Vagina (tissue), 2 donors: ENCODE measurements around the gene PTPRD. TPM values are rescaled to one million over a fixed set of nuclear protein-coding genes. Genes with fewer than 3 reads are reported as not detected.

ENCODE experiments used
- DNase-seq, 2 donors: peaks; one replicate each; pipeline ENCODE4 v3.0.0-alpha.2; 2017; ENCODE audit errors: extremely low spot score in 2 of 2
- H3K27ac ChIP-seq: fragments of 200-600 bp; sonication (generic); one replicate; pipeline ENCODE4 v1.5.1; 2019
- H3K27me3 ChIP-seq: fragments of 200-600 bp; sonication (generic); one replicate; pipeline ENCODE4 v1.5.1; 2019
- H3K36me3 ChIP-seq, 2 donors: fragments of 200-600 bp; sonication (generic); one replicate each; pipeline ENCODE4 v1.5.1; 2017 to 2019
- H3K4me1 ChIP-seq: fragments of 200-600 bp; sonication (generic); one replicate; pipeline ENCODE4 v1.5.1; 2019
- H3K4me3 ChIP-seq, 2 donors: fragments of 200-600 bp; sonication (generic); 1 replicate in 1 of 2; 2 replicates in 1 of 2; pipeline ENCODE4 v1.5.1; 2016 to 2019
- H3K9me3 ChIP-seq: fragments of 200-600 bp; sonication (generic); one replicate; pipeline ENCODE4 v1.5.1; 2019
- CTCF ChIP-seq, 3 experiments: fragments of 450-650 bp in 2 of 3; fragments of 200-600 bp in 1 of 3; sonication (generic) in 1 of 3; IDR thresholded peaks; one replicate each; pipeline ENCODE4 v1.5.1; 2017 to 2019; ENCODE audit warnings: antibody characterized with exemption in 3 of 3, mild to moderate bottlenecking in 2 of 3, moderate library complexity in 2 of 3
- POLR2A ChIP-seq, 2 donors: fragments of 450-650 bp; IDR thresholded peaks; one replicate each; pipeline ENCODE4 v1.6.1; 2017; ENCODE audit warnings: antibody characterized with exemption in 2 of 2, mild to moderate bottlenecking in 2 of 2, moderate library complexity in 2 of 2
- POLR2AphosphoS5 ChIP-seq, 2 donors: sonication (generic); formaldehyde crosslinking; IDR thresholded peaks; one replicate each; pipeline ENCODE4 v1.9.0; 2017; ENCODE audit warnings: antibody characterized with exemption in 2 of 2, mild to moderate bottlenecking in 2 of 2, low read depth in 1 of 2; ENCODE audit not compliant: insufficient read depth in 1 of 2
- intact Hi-C: fragments of 100-400 bp; cut with DNase I; formaldehyde crosslinking; loops from one replicate; pipeline ENCODE4 v1.15.1; 2023
- total RNA-seq: library from RNA; depleted of rRNA; stranded (reverse); fragments of >200 nt; gene quantifications from one replicate; pipeline ENCODE4 v1.2.3, GENCODE V29; 2016

Gene PTPRD
- total RNA-seq, 1 donor from 2014 or later = 10.3 TPM

GRCh38 chr9:8362250-8362649 lies 2250.6 kb downstream of the PTPRD start:
- intact Hi-C loops = no loop called here
- Histone ChIP-seq H3K9me3 (no peaks in the 10 kb centered on the region), H3K36me3 (no peaks in the 10 kb centered on the region), H3K27ac (no peak overlapping the region), H3K4me1 (no peaks in the 10 kb centered on the region), H3K27me3 (no peaks in the 10 kb centered on the region), H3K4me3 (no peak overlapping the region)
- DNase-seq = no peak
- no peak for TF ChIP-seq POLR2A (IDR thresholded peaks at IDR 0.05)
- no peak for TF ChIP-seq CTCF (IDR thresholded peaks at IDR 0.05)
- TF ChIP-seq POLR2AphosphoS5 (IDR thresholded peaks at IDR 0.05; ENCODE audit: insufficient read depth in 1 of 2, low read depth in 1 of 2) = no peak

- Histone ChIP-seq H3K36me3 (no peaks in the 10 kb centered on the region), H3K27me3 (no peaks in the 10 kb centered on the region), H3K9me3 (no peaks in the 10 kb centered on the region), H3K4me1 (no peaks in the 10 kb centered on the region), H3K27ac (no peak overlapping the region), H3K4me3 (no peak overlapping the region)
- no peak for TF ChIP-seq CTCF (IDR thresholded peaks at IDR 0.05)
- TF ChIP-seq POLR2AphosphoS5 (IDR thresholded peaks at IDR 0.05; ENCODE audit: insufficient read depth in 1 of 2, low read depth in 1 of 2) = no peak
- TF ChIP-seq POLR2A (IDR thresholded peaks at IDR 0.05) = no peak
- no peak for DNase-seq
- intact Hi-C loops = no loop called here
These were observed 2251.4 kb downstream of the PTPRD start for GRCh38 chr9:8361364-8361763.

- TF ChIP-seq POLR2A (IDR thresholded peaks at IDR 0.05) (no peak), CTCF (IDR thresholded peaks at IDR 0.05) (no peak), POLR2AphosphoS5 (IDR thresholded peaks at IDR 0.05; ENCODE audit: insufficient read depth in 1 of 2, low read depth in 1 of 2) (no peak)
- intact Hi-C loops = no loop called here
- no peaks in the 10 kb centered on the region for H3K36me3 ChIP-seq
- DNase-seq = no peak
- H3K4me3 ChIP-seq = no peak overlapping the region
- H3K4me1 ChIP-seq = no peaks in the 10 kb centered on the region
- H3K27ac ChIP-seq = no peak overlapping the region
- no peaks in the 10 kb centered on the region for H3K27me3 ChIP-seq
- no peaks in the 10 kb centered on the region for H3K9me3 ChIP-seq
These were observed 2256.4 kb downstream of the PTPRD start for GRCh38 chr9:8356406-8356805.

GRCh38 chr9:8351436-8351835 lies 2261.4 kb downstream of the PTPRD start:
- H3K4me1 ChIP-seq = no peaks in the 10 kb centered on the region
- no peaks in the 10 kb centered on the region for H3K27me3 ChIP-seq

GRCh38 chr9:8349901-8350300 lies 2262.9 kb downstream of the PTPRD start:
- Histone ChIP-seq H3K9me3 (no peaks in the 10 kb centered on the region), H3K36me3 (no peaks in the 10 kb centered on the region), H3K27ac (no peak overlapping the region), H3K4me1 (no peaks in the 10 kb centered on the region), H3K27me3 (no peaks in the 10 kb centered on the region), H3K4me3 (no peak overlapping the region)
- no peak for DNase-seq
- intact Hi-C loops = no loop called here
- TF ChIP-seq POLR2A (IDR thresholded peaks at IDR 0.05) (no peak), POLR2AphosphoS5 (IDR thresholded peaks at IDR 0.05; ENCODE audit: insufficient read depth in 1 of 2, low read depth in 1 of 2) (no peak), CTCF (IDR thresholded peaks at IDR 0.05) (no peak)

More at GRCh38 chr9:8351436-8351835, 2261.4 kb downstream of the PTPRD start:
- no peak overlapping the region for H3K4me3 ChIP-seq
- no peaks in the 10 kb centered on the region for H3K36me3 ChIP-seq
- intact Hi-C loops = no loop called here
- H3K9me3 ChIP-seq = no peaks in the 10 kb centered on the region
- H3K27ac ChIP-seq = no peak overlapping the region
- DNase-seq = no peak
- TF ChIP-seq CTCF (IDR thresholded peaks at IDR 0.05) (no peak), POLR2AphosphoS5 (IDR thresholded peaks at IDR 0.05; ENCODE audit: insufficient read depth in 1 of 2, low read depth in 1 of 2) (no peak), POLR2A (IDR thresholded peaks at IDR 0.05) (no peak)
